CD14-positive monocyte (primary cell): ENCODE data around the gene MOB3B. TPM values are rescaled to one million over a fixed set of nuclear protein-coding genes. Genes with fewer than 3 reads are reported as not detected.

Experiments used
- DNase-seq, 3 donors: peaks; one replicate each; pipeline ENCODE4 v3.0.0-alpha.2; 2011 to 2022
- H2AFZ ChIP-seq: 2 replicates; pipeline ENCODE4 v1.6.0; 2012; ENCODE audit warnings: mild to moderate bottlenecking, low read depth, low read length, inconsistent platforms; ENCODE audit not compliant: insufficient read depth, poor library complexity, severe bottlenecking
- H3K27ac ChIP-seq, 2 donors: 1 replicate in 1 of 2; 2 replicates in 1 of 2; pipeline ENCODE4 v1.5.1; 2012 to 2013; ENCODE audit warnings: low read length in 2 of 2, control low read depth in 1 of 2, inconsistent platforms in 1 of 2, low read depth in 1 of 2, mild to moderate bottlenecking in 1 of 2
- H3K27me3 ChIP-seq, 2 donors: one replicate each; pipeline versions ENCODE4 v1.6.0 to v1.6.1; 2011 to 2013; ENCODE audit warnings: low read length in 2 of 2; ENCODE audit not compliant: control insufficient read depth in 2 of 2, insufficient read depth in 2 of 2
- H3K36me3 ChIP-seq, 2 donors: replicated peaks in 1 of 2; 1 replicate in 1 of 2; 2 replicates in 1 of 2; pipeline versions ENCODE4 v1.5.1 to v1.6.1; 2012 to 2013; ENCODE audit warnings: low read length in 2 of 2, control low read depth in 1 of 2, inconsistent platforms in 1 of 2, mild to moderate bottlenecking in 1 of 2; ENCODE audit not compliant: insufficient read depth in 2 of 2, control insufficient read depth in 1 of 2
- H3K4me1 ChIP-seq, 2 donors: 1 replicate in 1 of 2; 2 replicates in 1 of 2; pipeline versions ENCODE4 v1.5.1 to v1.6.1; 2012 to 2013; ENCODE audit warnings: low read length in 2 of 2, control low read depth in 1 of 2, inconsistent platforms in 1 of 2, mild to moderate bottlenecking in 1 of 2, moderate library complexity in 1 of 2; ENCODE audit not compliant: insufficient read depth in 2 of 2, control insufficient read depth in 1 of 2
- H3K4me2 ChIP-seq: replicated peaks from 2 replicates; pipeline ENCODE3; 2012; ENCODE audit warnings: low read length, moderate library complexity, mild to moderate bottlenecking; ENCODE audit not compliant: poor library complexity, severe bottlenecking; ENCODE audit errors: extremely low read depth
- H3K4me3 ChIP-seq, 3 experiments: fragments of 200-600 bp in 1 of 3; sonication (generic) in 1 of 3; replicated peaks in 1 of 3; 1 replicate in 2 of 3; 2 replicates in 1 of 3; pipeline ENCODE4 v1.5.1; 2011 to 2013; ENCODE audit warnings: low read length in 3 of 3, mild to moderate bottlenecking in 3 of 3, control low read depth in 2 of 3, low read depth in 2 of 3, inconsistent platforms in 1 of 3, moderate library complexity in 1 of 3
- H3K79me2 ChIP-seq: 2 replicates; pipeline ENCODE4 v1.6.0; 2012; ENCODE audit warnings: mild to moderate bottlenecking, control low read depth, inconsistent platforms, low read length, moderate library complexity; ENCODE audit not compliant: insufficient read depth
- H3K9ac ChIP-seq: 2 replicates; pipeline ENCODE4 v1.6.0; 2017; ENCODE audit warnings: low read length, mild to moderate bottlenecking; ENCODE audit not compliant: insufficient read depth, poor library complexity, severe bottlenecking
- H3K9me3 ChIP-seq, 2 donors: replicated peaks in 1 of 2; 1 replicate in 1 of 2; 2 replicates in 1 of 2; pipeline versions ENCODE4 v1.5.1 to v1.6.1; 2012 to 2013; ENCODE audit warnings: low read length in 2 of 2, control low read depth in 1 of 2; ENCODE audit not compliant: control insufficient read depth in 1 of 2, insufficient read depth in 1 of 2
- H4K20me1 ChIP-seq: 2 replicates; pipeline ENCODE4 v1.6.0; 2012; ENCODE audit warnings: mild to moderate bottlenecking, low read length, control low read depth, moderate library complexity; ENCODE audit not compliant: insufficient read depth
- H3K27ac Mint-ChIP-seq, 7 donors: one replicate each; pipeline ENCODE4 v1.8.0; 2020; ENCODE audit warnings: mild to moderate bottlenecking in 7 of 7, mixed read lengths in 7 of 7, moderate library complexity in 6 of 7, inconsistent platforms in 2 of 7
- H3K27me3 Mint-ChIP-seq, 3 donors: one replicate each; pipeline ENCODE4 v1.8.0; 2021 to 2022; ENCODE audit warnings: low read depth in 3 of 3, mild to moderate bottlenecking in 3 of 3, mixed read lengths in 3 of 3, moderate library complexity in 3 of 3, inconsistent platforms in 1 of 3
- H3K36me3 Mint-ChIP-seq, 2 donors: one replicate each; pipeline ENCODE4 v1.8.0; 2020; ENCODE audit warnings: mixed read lengths in 2 of 2, inconsistent platforms in 1 of 2, mild to moderate bottlenecking in 1 of 2
- H3K4me1 Mint-ChIP-seq: one replicate; pipeline ENCODE4 v1.8.0; 2020; ENCODE audit warnings: mild to moderate bottlenecking, mixed read lengths
- H3K4me3 Mint-ChIP-seq, 2 donors: one replicate each; pipeline ENCODE4 v1.8.0; 2020; ENCODE audit warnings: mild to moderate bottlenecking in 2 of 2, mixed read lengths in 2 of 2, moderate library complexity in 1 of 2
- H3K9me3 Mint-ChIP-seq, 7 donors: one replicate each; pipeline ENCODE4 v1.8.0; 2020 to 2022; ENCODE audit warnings: mixed read lengths in 7 of 7, mild to moderate bottlenecking in 6 of 7, moderate library complexity in 6 of 7, inconsistent platforms in 2 of 7
- CTCF ChIP-seq: fragments of 200-600 bp; IDR thresholded peaks from one replicate; pipeline ENCODE4 v1.8.0; 2022; ENCODE audit warnings: antibody characterized with exemption, mild to moderate bottlenecking
- WGBS: methylation state at CpG from one replicate; pipeline ENCODE4 v1.1.5; 2013; ENCODE audit warnings: missing lambda C conversion rate; ENCODE audit not compliant: insufficient coverage; 5-methylcytosine and 5-hydroxymethylcytosine counted together
- intact Hi-C, 2 donors: fragments of 100-400 bp; cut with micrococcal nuclease; formaldehyde crosslinking; loops; one replicate each; pipeline versions ENCODE4 v1.15.0 to v1.15.1; 2023
- polyA plus RNA-seq, 3 donors: library from polyadenylated mRNA; depleted of rRNA in 1 of 3; unstranded in 2 of 3; stranded (reverse) in 1 of 3; fragments of 300-500 nt in 2 of 3; fragments of >200 nt in 1 of 3; fragmentation: Illumina TruSeq in 2 of 3; gene quantifications; 1 replicate in 2 of 3; 2 replicates in 1 of 3; pipeline ENCODE4 v1.2.3, GENCODE V29; 2012 to 2021

The MOB3B gene
- polyA plus RNA-seq, 3 donors = 1.2 to 2.2 (median 1.4) TPM

- Mint-ChIP-seq H3K4me1 (peaks cover 12% of the 10 kb centered on the region), H3K36me3 (peaks cover 71 to 82% of the 10 kb centered on the region in 2 donors), H3K4me3 (no peak overlapping the region), H3K9me3 (peaks cover 0 to 1% (median 0%) of the 10 kb centered on the region in 7 donors), H3K27ac (no peak overlapping the region), H3K27me3 (no peaks in the 10 kb centered on the region)
- Histone ChIP-seq H3K27ac (peak overlapping the region in 1 of 2 donors; percentile 45), H3K27me3 (no peaks in the 10 kb centered on the region), H3K4me1 (peaks cover 8 to 10% of the 10 kb centered on the region in 2 donors), H3K79me2 (peaks cover 72% of the 10 kb centered on the region), H2AFZ (no peak overlapping the region), H3K9me3 (no peaks in the 10 kb centered on the region), H3K4me2 (no peak overlapping the region), H3K9ac (no peak overlapping the region), H3K4me3 (no peak overlapping the region), H4K20me1 (peaks cover 36% of the 10 kb centered on the region), H3K36me3 (peaks cover 94 to 98% of the 10 kb centered on the region in 2 donors)
- intact Hi-C loops = no loop called here
- no peak for DNase-seq
- no peak for TF ChIP-seq CTCF
These were observed 28.7 kb upstream of the MOB3B start for GRCh38 chr9:27558307-27558706.

DNA sequence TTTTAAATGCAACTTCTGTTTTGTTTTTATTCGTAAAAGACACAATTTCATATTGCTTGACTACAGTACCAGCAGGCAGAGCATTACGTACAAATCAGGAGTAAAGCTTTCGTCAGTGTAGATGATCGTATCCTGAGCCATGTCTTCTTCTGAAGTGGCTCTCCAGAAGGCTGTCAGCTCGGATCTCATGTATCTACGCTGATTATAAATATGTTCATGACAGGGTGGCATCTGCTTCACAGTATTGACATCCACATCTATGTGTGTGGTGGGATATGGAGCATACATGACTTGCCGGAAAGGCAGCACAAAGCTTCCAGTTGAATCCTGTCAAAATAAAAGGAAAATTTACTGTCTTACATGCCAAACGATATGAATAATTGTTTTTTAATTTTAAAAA is 26.9 kb upstream of the MOB3B start:
- H3K9ac ChIP-seq = no peak overlapping the region
- Mint-ChIP-seq H3K9me3 (no peaks in the 10 kb centered on the region), H3K36me3 (peaks cover 77 to 85% of the 10 kb centered on the region in 2 donors), H3K27me3 (no peaks in the 10 kb centered on the region), H3K4me1 (peaks cover 1% of the 10 kb centered on the region), H3K4me3 (no peak overlapping the region), H3K27ac (no peak overlapping the region)
- no peaks in the 10 kb centered on the region for H3K9me3 ChIP-seq
- peaks cover 53% of the 10 kb centered on the region for H4K20me1 ChIP-seq
- WGBS = 95% methylated on average over 5 of the region's 8 CpGs
- intact Hi-C loops = no loop called here
- H3K4me3 ChIP-seq = no peak overlapping the region
- H3K27ac ChIP-seq = peak overlapping the region in 1 of 2 donors; percentile 45
- no peak overlapping the region for H2AFZ ChIP-seq
- H3K27me3 ChIP-seq = no peaks in the 10 kb centered on the region
- peaks cover 99% of the 10 kb centered on the region in 2 donors for H3K36me3 ChIP-seq
- H3K79me2 ChIP-seq = peaks cover 58% of the 10 kb centered on the region
- no peak overlapping the region for H3K4me2 ChIP-seq
- DNase-seq = no peak
- H3K4me1 ChIP-seq = no peaks in the 10 kb centered on the region
- no peak for TF ChIP-seq CTCF
